ENCODE measurements around the gene MUSK.
"Not testable (repeated sequence)": the region's sequence is repeated elsewhere in the genome, so short reads cannot be mapped to it uniquely, and the experiment has no call there.

MUSK gene

DNA sequence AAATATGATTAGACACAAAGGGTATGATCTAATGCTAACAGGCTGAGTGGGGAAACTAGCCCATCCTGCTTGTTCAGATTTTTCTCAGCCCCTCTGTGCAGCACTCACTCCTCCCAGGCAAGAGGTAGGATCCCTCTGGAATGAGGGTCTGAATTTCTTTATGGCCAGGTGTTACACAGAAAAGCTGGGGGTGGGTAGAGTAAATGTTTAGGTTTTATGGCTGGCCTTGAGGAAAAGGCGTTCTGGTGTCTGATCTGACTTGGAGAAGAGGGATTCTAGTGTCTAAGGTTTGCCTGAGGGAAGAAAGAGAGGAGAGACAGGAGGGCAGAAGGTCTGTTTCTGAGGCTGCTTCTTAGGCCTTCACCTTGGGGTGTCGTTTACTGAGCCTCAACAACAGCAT is 97.3 kb downstream of the MUSK start:
- DNase-seq, result no peak

- DNase-seq, result no peak
Observed at GRCh38 chr9:110767559-110768063, 99.0 kb downstream of the MUSK start.

DNA sequence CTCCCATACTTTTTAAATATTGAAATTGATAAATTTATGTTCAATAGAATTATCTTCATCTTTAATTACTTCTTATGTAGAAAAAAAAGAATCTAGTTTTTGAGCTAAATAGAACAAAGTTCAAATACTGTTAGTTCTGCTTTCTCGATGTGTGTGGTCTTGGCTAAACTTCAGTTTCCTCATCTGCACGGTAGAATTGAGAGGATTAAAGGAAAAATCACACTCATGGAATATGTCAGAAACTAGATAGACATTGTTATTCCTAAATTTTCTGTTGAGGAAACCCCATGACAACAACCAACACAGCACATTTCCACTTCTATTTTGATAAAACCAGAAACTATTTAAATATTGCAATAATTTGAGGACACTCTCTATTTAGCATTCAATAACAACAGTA is 100.3 kb downstream of the MUSK start:
- no peak for DNase-seq

GRCh38 chr9:110769667-110770066 is 101.1 kb downstream of the MUSK start:
- no peak for DNase-seq

DNA sequence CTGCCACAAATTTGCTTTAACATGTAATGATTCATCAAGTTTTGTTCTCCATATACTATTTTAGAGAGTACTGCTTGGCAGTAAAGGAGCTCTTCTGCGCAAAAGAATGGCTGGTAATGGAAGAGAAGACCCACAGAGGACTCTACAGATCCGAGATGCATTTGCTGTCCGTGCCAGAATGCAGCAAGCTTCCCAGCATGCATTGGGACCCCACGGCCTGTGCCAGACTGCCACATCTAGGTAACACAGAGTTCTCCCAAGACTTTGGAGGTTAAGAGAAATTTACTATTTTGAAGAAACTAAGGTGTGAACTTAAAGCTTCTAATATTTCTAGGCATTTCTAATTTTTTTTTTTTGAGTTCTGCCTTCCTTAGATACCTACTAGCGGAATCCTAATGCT is 107.1 kb downstream of the MUSK start:
- DNase-seq, result no peak

GRCh38 chr9:110776221-110776620 is 107.6 kb downstream of the MUSK start:
- no peak for DNase-seq

GRCh38 chr9:110777196-110777875 is 108.7 kb downstream of the MUSK start:
- DNase-seq, result no peak

DNA sequence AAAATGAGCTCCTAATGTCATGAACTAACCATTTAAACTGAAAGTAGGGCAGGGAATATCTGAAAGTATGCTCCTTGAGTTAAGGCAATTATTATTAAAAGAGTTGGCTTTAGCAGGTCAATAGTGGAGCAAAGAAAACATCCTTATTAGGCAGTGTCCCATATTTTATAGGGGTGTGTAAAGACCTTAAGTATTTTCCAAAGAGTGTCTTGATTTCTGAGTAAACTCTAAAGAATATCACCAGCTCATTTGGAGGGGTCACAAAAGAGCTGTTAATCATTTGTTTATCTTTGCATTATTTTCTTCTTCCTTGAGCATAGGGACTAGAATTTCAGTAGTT is 109.3 kb downstream of the MUSK start:
- DNase-seq, result no peak

DNA sequence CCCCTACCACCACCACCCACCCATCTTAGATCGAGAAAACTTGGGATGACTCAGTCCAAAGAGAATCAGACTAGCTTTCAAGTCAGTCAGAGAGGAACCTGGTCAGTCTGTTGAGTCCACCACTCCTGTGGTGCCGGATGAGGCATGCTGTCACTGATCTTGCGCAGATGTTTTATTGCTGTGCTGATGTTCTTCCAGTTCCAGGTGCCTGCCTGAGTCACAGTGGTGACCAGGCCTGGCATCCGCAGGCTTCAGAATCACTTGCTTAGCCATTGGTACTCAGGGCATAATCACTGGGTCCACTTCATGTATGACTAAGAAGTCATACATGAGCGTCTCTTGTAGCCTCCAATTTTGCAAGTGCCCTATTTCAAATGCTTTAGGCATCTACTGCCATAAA is 114.1 kb downstream of the MUSK start:
- DNase-seq, result no peak

DNA sequence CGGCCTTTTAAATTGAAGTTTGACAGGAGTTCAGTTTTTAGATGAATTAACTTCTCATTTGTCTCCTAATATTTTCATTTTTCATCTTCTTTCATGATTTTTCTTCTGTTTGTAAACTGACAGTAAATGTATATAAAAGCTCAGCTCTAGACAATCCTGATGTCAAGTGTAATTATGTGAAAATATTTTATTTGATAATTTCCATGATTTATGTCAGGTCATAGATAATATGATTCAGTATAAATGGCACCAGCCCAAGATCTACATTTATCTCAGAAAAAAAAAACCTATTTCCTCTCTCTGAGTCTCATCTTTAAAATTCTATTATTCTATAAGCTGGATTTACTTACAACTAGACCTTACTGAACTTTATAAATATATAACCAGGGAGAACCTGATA is 115.7 kb downstream of the MUSK start:
- DNase-seq, result no peak

- DNase-seq, result no peak
Observed at GRCh38 chr9:110785166-110785565, 116.6 kb downstream of the MUSK start.

- DNase-seq, result not testable (repeated sequence)
Observed at GRCh38 chr9:110788396-110788795, 119.8 kb downstream of the MUSK start.

DNA sequence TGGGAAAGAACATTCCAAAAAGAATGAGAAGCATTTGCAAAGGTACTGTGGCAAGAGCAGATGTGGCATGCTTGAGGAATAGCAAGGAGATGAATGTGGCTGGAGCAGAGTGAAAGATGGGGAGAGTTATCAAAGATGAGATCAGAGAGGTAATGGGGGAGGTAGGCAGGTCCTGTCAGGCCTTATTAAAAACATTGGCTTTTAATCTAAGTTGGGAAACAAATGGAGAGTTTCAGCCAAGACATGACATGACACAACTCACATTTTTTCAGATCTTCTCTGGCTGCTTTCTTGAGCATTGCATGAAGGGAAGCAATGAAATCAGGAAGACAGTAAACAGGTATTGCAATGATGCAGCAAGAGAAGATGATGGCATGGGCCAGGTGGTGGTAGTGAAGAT is 120.3 kb downstream of the MUSK start:
- DNase-seq, result no peak

DNA sequence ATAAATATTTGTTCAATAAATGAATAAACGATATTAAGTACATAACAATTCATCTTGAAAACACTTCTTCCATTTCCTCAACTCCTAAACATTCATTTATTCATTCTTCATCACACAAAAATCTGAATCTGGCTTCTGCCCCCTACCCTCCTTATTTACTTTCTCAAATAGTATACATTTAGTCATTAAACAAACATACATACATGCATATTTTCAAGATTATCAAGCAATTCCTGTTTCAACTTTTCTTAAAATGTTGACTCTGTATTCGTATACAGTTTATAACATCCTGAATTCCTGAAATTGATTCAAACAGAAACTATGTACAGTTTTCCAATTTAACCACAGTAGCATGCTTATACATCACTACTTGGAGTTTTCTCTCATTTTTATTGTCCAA is 129.0 kb downstream of the MUSK start:
- DNase-seq, result no peak

- no peak for DNase-seq
Observed at GRCh38 chr9:110799396-110799795, 130.8 kb downstream of the MUSK start.

DNA sequence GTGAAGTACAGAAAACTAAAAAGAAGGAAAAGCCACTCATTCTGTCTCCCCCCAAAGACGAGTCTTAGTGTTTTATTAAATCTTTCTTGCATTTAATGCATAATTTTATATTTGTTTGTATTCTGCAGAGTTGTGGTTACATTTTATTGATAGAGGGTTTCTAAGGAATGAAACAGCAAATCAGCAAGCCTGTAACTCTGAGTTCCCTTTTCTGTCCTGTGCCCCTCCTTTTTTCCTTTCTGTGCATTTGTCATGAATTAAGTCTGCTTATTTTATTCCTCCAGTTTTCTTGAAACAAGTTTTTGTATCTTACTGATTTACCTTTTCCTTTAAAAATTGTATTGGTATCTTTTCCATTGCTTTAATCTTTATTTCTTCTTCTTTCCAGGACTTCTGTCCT is 132.8 kb downstream of the MUSK start:
- no peak for DNase-seq

DNA sequence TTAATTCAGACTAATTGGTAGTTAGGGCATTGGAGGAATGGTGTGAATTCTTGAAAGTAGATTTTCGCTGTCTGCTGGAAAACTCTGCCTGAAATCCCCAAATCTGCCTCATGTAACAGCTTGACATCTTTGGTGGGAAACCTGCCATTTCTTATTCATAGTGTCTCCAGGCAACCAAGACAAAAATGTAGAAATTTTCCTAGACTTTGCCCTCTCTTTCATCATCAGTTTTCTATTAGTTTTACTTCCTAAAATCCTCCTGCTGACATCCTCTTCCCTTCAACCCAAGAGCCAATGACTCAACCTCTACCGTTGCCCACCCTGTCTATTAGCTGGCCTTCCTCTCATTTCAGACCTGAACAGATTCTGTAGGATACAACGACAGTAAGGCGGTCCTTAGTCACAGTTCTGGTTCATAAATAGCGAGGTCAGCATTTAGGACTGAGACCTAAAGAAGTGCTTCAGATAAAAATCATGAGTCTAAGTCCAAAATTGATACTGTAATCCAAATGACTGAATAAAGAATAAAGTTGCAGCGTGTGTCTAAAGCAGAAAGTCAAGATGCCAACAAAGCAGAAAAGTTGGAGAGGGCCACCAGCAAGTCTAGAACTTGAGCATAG is 133.9 kb downstream of the MUSK start:
- no peak for DNase-seq

GRCh38 chr9:110807956-110808598 is 139.5 kb downstream of the MUSK start:
- DNase-seq, result no peak

DNA sequence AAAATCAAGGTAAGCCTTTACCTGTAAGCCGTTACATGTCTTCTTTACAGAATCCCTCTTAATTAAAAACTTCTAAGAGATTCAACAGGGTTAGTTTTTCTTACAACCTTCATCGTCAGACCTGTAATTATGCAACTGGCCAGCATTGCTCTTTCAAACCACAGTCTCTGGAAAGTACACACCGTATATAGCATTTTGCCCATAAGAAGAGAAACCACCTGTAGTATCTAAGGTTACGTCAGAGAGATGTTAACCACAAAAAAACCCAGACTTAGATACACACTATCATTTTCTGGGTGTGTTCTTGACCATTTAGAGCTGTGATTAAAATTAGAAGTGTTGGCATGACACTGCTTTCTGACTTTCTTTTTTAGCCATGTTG is 140.0 kb downstream of the MUSK start:
- DNase-seq, result no peak

GRCh38 chr9:110809038-110809595 is 140.5 kb downstream of the MUSK start:
- DNase-seq, result no peak

- no peak for DNase-seq
Observed at GRCh38 chr9:110810262-110810976, 141.8 kb downstream of the MUSK start.

- DNase-seq, result no peak
Observed at GRCh38 chr9:110812886-110813285, 144.3 kb downstream of the MUSK start.

GRCh38 chr9:110814159-110814558 is 145.6 kb downstream of the MUSK start:
- no peak for DNase-seq

GRCh38 chr9:110815361-110815760 is 146.8 kb downstream of the MUSK start:
- no peak for DNase-seq
